ENCODE data around the gene GPR137B.

The GPR137B gene

GRCh38 chr1:236166041-236166440 is 23.7 kb downstream of the GPR137B start:
- Histone ChIP-seq H3K4me3 (ENCODE audit: low read depth, low read length) (no peak overlapping the region), H3K79me2 (no peaks in the 10 kb centered on the region), H3K36me3 (ENCODE audit: control insufficient read depth, insufficient read depth, low read length) (no peaks in the 10 kb centered on the region), H3K4me1 (no peaks in the 10 kb centered on the region), H3K9me3 (ENCODE audit: control insufficient read depth, low read length) (no peaks in the 10 kb centered on the region), H3K9ac (no peak overlapping the region), H3K27me3 (ENCODE audit: control insufficient read depth, insufficient read depth, low read length) (no peaks in the 10 kb centered on the region), H3K27ac (no peak overlapping the region), H3K4me2 (ENCODE audit: low read length) (no peak overlapping the region), H2AFZ (no peak overlapping the region)
- TF ChIP-seq CTCF (IDR thresholded peaks at IDR 0.05): no peak

DNA sequence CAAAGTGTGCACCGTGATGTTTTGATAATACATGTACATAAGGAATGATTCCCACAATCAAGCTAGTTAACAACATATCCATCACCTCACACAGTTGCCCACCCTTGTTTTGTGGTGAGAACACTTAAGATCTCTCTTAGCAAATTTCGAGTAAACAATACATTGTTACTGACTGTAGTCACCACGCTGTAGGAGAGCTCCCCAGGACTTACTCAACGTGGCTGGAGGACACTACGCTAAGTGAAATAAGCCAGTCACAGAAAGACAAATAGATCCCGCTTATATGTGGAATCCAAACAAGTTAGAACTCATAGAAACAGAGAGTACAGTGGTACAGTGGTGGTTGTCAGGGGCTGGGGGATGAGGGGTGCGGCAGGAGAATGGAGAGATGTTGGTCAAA is 24.8 kb downstream of the GPR137B start:
- Histone ChIP-seq H3K4me3 (ENCODE audit: low read depth, low read length) (no peak overlapping the region), H2AFZ (no peak overlapping the region), H3K79me2 (no peaks in the 10 kb centered on the region), H3K4me2 (ENCODE audit: low read length) (no peak overlapping the region), H3K27ac (no peak overlapping the region), H3K36me3 (ENCODE audit: control insufficient read depth, insufficient read depth, low read length) (no peaks in the 10 kb centered on the region), H3K4me1 (no peaks in the 10 kb centered on the region), H3K9me3 (ENCODE audit: control insufficient read depth, low read length) (no peaks in the 10 kb centered on the region), H3K9ac (no peak overlapping the region), H3K27me3 (ENCODE audit: control insufficient read depth, insufficient read depth, low read length) (no peaks in the 10 kb centered on the region)
- no peak for TF ChIP-seq CTCF (IDR thresholded peaks at IDR 0.05)

- no peaks in the 10 kb centered on the region for H3K27me3 ChIP-seq (ENCODE audit: control insufficient read depth, insufficient read depth, low read length)
- no peak overlapping the region for H2AFZ ChIP-seq
- no peak for TF ChIP-seq CTCF (IDR thresholded peaks at IDR 0.05)
- no peaks in the 10 kb centered on the region for H3K4me1 ChIP-seq
- no peak overlapping the region for H3K27ac ChIP-seq
- no peaks in the 10 kb centered on the region for H3K79me2 ChIP-seq
- no peak overlapping the region for H3K4me3 ChIP-seq (ENCODE audit: low read depth, low read length)
- no peaks in the 10 kb centered on the region for H3K36me3 ChIP-seq (ENCODE audit: control insufficient read depth, insufficient read depth, low read length)
- H3K9ac ChIP-seq: no peak overlapping the region
- no peak overlapping the region for H3K4me2 ChIP-seq (ENCODE audit: low read length)
- H3K9me3 ChIP-seq (ENCODE audit: control insufficient read depth, low read length): no peaks in the 10 kb centered on the region
These were observed 25.2 kb downstream of the GPR137B start for GRCh38 chr1:236167578-236167977.

DNA sequence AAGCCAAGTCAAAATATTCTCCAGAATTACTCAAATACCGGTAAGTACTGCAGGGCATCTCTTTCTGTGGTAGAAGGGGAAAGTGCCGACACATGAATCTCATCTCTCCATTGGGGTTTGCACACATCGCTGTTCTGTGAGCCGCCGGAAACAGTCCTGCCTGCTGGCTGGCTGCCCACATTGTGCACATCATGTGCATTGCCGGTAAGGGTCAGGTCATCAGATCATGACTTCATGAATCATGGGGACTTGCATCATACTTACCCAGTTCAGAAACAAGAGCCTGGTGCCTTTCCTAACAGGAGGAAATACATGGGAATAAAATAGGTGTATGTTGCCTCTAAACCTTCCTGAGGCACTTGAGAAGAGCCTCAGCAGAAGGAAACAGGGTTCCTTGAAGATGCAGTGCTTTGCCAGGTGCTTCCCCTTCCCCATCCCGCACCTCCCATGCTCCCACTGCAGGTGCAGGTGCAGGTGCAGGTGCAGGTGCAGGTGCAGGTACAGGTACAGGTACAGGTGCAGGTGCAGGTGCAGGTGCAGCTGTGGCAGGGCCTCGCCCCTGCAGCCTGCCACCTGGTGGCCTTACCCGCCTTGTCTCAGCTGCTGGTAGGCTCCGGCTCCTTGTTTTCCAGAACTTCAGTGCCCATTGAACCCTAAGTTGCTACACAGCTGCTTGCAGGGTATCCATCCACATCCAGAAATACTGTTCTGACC is 26.5 kb downstream of the GPR137B start:
- H3K27ac ChIP-seq: no peak overlapping the region
- no peak overlapping the region for H3K9ac ChIP-seq
- H3K36me3 ChIP-seq (ENCODE audit: control insufficient read depth, insufficient read depth, low read length): no peaks in the 10 kb centered on the region
- no peaks in the 10 kb centered on the region for H3K9me3 ChIP-seq (ENCODE audit: control insufficient read depth, low read length)
- H3K79me2 ChIP-seq: no peaks in the 10 kb centered on the region
- peak; percentile 13 for TF ChIP-seq CTCF (IDR thresholded peaks at IDR 0.05)
- H3K4me2 ChIP-seq (ENCODE audit: low read length): no peak overlapping the region
- no peaks in the 10 kb centered on the region for H3K27me3 ChIP-seq (ENCODE audit: control insufficient read depth, insufficient read depth, low read length)
- H3K4me3 ChIP-seq (ENCODE audit: low read depth, low read length): no peak overlapping the region
- H3K4me1 ChIP-seq: no peaks in the 10 kb centered on the region
- no peak overlapping the region for H2AFZ ChIP-seq

DNA sequence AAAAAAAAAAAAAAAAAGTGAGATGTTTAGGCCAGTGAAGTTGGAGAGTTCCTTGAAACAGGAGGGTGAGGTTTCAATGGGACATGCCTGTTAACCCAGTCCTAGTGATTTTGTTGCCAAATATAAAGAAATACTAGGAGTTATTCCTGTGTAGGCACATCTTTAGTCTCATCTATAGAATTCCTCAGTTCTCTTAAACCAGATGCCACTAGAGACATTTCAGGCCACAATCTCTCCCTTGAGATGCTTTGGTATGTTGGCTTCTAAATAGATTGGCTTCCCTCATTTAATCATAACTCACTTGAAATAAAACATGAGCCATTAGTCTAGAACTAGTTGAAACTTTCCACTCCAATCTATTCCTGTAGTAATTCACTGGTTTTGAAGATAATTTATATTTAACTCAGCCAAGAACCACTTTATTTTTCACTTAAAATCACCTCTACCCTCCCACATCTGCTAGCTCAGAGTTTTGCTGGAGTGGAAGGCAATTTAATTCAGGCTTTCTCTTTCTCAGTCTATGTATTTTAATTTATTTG is 29.8 kb downstream of the GPR137B start:
- Histone ChIP-seq H3K9ac (no peak overlapping the region), H3K27me3 (ENCODE audit: control insufficient read depth, insufficient read depth, low read length) (no peaks in the 10 kb centered on the region), H3K79me2 (no peaks in the 10 kb centered on the region), H3K27ac (no peak overlapping the region), H3K4me3 (ENCODE audit: low read depth, low read length) (no peak overlapping the region), H3K4me1 (no peaks in the 10 kb centered on the region), H2AFZ (no peak overlapping the region), H3K4me2 (ENCODE audit: low read length) (no peak overlapping the region), H3K36me3 (ENCODE audit: control insufficient read depth, insufficient read depth, low read length) (no peaks in the 10 kb centered on the region), H3K9me3 (ENCODE audit: control insufficient read depth, low read length) (no peaks in the 10 kb centered on the region)
- TF ChIP-seq CTCF (IDR thresholded peaks at IDR 0.05): no peak
